NOMO-1 treated with DMSO at 0.1 percent for 48 hours (cell line): ENCODE data around the gene MRPL10.

Source experiments
- DNase-seq: peaks from one replicate; lab custom pipeline; 2025; ENCODE audit not compliant: unreplicated experiment; lab: John Stamatoyannopoulos, UW

The MRPL10 gene

DNA sequence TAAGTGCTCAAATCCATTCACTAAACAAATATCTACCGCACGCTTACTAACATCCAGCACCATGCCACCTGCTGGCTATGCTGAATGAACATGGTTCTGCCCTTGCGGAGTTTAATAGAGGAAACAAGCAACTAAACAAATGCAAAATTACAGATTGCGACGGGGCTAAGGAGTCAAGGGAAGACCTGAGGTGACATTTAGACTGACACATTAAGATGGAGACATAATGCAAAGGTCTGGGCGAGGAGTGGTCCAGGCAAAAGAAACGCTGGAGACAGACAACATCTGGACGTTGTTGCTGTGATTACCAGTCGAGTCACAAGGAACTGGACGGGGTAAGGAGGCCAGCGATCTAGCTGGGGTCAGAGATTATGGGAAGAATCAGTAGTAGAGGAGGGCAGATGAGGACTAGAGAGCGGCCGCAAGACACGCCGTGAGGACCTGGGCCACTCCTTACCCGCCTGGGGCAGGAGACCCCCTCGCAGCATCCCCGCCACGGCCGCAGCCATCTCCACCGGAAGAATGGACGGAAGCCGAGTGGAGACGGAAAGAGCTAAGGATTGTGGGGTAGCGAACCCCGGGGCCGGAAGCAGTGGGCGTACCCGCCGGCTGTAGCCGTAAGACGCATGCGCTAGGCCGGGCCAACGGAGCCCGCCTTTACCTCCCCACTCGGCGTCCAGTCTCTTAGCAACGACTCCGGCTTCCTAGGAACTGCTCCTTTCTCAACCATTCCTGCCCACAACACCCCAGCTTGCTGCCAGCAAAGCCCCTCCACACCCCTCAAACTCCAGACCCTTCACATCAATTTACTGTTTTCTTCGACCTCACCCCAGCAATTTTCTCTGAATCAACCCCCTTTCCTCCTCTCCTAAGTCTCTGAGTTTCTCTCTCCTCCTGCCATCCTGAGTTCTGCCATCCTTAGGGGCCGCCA is at the start of gene MRPL10, which contains the start of gene LRRC46:
Gene MRPL10 (minus strand): TSS at position 539 of the 931 bp plus-strand sequence. CDS start 30 bp downstream, at position 509.
Gene LRRC46 (plus strand): TSS at position 668 of the 931 bp plus-strand sequence. CDS start 320 bp downstream, outside the sequence.
- peak; percentile 92 for DNase-seq

GRCh38 chr17:47879776-47880454 is 48.6 kb upstream of the MRPL10 start:
- no peak for DNase-seq

- no peak for DNase-seq
Measured at GRCh38 chr17:47879028-47879585, 47.8 kb upstream of the MRPL10 start.

DNA sequence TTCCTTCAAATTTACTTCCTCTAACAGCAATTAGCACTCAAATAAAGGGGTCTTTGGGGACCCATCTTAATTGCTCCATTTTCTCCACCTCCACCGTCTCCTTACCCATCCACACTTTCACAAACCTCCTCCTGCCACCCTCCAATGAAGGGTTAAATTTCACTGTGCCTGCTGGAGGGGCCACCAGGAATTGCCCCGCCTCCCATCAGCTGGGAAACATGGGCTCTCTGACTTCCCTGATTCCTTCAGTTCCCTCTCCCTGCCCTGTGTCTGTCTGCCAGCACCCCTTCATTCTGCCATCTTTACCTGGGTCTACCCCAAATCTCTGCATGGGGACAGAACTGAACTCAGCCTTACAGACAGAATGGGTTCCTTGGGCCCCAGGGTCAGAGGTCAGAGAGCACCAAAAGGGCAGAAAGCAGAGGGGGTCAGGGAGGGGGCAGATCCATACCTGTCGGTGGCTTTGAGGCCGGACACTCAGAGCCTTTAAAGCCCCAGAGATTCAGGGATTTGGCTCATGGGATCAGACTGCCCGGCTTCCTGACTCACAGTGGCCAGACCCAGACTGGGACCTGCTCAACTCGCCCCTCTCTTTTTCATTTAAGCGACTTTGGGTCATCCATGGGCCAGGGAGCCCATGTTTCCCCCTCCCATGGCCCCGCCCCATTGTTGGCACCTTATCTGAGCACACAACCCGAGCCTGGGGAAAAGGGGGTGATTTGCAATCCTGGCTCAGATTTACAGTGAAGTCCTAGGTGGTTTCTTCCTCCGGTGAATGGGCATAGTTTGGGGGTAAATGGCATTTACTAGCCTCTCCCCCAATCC is 47.1 kb upstream of the MRPL10 start:
- no peak for DNase-seq

DNA sequence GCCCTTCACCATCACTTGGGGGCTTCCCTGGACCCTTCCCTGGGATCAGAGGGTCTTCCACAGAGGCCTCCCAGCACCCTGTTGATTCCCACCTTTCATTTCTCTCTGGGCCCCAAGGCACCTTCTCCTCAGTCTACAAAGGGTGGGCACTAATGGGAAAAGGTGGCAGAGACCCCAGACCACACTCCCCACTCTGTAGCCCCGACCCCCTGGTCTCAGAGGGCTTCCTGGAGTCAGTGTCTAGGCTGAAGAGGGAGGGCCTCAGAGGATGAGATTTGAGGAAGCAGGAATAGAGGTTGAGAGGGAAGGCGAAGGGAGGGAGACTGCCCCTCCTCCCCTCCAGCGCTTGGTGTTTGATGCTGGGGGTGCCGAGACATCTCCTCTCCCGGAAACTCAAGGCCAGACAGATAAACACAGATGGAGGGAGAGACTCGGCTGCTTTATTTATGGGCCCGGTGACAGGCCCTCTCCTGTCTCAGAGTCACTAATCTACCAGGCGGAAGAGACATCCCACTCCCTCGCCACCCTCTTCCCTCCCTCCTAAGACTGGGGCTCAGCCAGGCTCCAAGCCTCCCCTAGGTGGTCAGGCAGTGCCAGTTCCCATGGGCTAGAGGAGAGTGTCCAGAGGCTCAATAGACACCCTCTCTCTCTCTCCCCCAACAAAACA is 46.2 kb upstream of the MRPL10 start:
- DNase-seq = no peak

- DNase-seq = no peak
Measured at GRCh38 chr17:47875011-47875985, 44.0 kb upstream of the MRPL10 start.

- DNase-seq = peak; percentile 35
Measured at GRCh38 chr17:47873200-47874090, 42.1 kb upstream of the MRPL10 start.

- DNase-seq = no peak
Measured at GRCh38 chr17:47872651-47873161, 41.4 kb upstream of the MRPL10 start.

GRCh38 chr17:47872019-47872650 is 40.8 kb upstream of the MRPL10 start:
- DNase-seq = peak; percentile 24

GRCh38 chr17:47871048-47871447 is 39.7 kb upstream of the MRPL10 start:
- no peak for DNase-seq

- no peak for DNase-seq
Measured at GRCh38 chr17:47870056-47870455, 38.7 kb upstream of the MRPL10 start.

- DNase-seq = no peak
Measured at GRCh38 chr17:47869114-47869513, 37.8 kb upstream of the MRPL10 start.

DNA sequence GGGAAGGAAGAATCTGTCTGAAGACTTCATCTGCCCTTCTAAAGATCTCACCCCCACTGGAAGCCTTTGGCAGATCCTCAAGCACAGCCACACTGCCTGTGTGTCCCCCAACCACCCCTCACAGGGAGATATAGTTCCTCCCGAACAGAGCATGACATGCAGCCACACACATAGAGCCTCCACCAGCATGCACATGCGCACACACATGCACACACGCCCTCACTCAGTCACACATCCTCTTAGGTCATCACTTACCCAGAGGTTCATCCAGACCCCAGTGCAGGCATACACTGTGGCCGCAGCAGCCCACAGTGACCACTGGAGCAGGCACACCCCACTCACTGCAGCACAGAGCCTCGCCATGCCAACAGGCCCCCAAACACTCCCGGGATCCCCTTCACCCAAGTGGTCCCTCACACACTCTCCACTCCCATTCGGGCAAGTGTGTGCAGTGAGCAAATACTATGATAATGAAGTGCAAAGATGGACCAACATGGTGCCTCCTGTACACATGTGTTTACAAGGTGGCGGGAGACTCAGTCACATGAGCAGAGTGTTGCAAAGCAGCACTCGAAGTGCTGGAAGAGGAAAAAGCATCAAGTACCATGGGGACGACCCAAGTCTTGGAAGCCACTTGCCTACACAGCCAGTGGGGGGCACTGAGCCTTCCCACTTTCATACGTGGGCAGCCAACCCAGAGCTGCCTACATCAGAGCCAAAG is 36.6 kb upstream of the MRPL10 start:
- no peak for DNase-seq

- DNase-seq = no peak
Measured at GRCh38 chr17:47866941-47867340, 35.6 kb upstream of the MRPL10 start.

DNA sequence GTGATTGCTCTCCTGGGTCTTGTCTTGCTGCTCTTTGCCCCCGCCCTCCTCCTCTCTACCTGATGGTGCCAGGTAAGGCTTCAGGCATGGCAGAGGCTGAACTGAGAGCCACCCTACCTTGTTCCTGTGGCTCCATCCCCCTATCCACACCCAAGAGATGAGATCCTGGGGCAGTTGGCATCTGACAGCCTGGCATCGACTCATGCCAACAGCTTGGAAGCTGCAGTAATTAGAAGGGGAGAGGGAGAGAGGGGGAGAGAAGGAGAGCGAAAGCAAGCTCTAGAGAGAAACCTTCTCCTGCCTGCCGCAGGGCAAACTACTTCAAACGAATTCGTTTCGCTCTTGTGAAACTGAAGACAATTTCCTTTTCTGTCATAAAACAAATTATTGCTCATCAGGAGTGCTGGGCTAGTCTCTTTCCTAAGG is 33.5 kb upstream of the MRPL10 start:
- DNase-seq = peak; percentile 81

GRCh38 chr17:47862621-47863440 is 31.5 kb upstream of the MRPL10 start:
- no peak for DNase-seq
